ENCODE data around the gene SERPINE1. TPM values are rescaled to one million over a fixed set of nuclear protein-coding genes. Genes with fewer than 3 reads are reported as not detected.

The SERPINE1 gene
- total and polyA plus RNA-seq, 2 of the 13 experiments (the other 11 are each of a cell fraction or from before 2014, with no cell fraction given) = 21.2 to 1,576 TPM

DNA sequence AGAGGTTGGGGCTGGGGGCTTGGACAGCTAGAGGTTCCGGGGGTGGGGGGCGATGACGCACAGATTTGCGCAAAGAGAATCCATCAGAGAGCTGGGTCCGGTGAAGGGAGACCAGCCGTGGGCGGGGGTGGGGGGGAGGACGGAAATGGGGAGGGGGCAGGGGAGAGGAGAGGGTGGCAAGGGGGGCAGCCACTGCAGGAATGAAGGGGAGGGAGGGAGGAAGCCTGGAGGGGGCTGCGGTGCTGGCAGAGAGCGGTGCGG, 39.7 kb downstream of the SERPINE1 start (continued):
- TF ChIP-seq ZNF674 (CRISPR knock-in tag; IDR thresholded peaks at IDR 0.05; ENCODE audit: low read depth) (no peak), ZNF530 (CRISPR knock-in tag; IDR thresholded peaks at IDR 0.05; ENCODE audit: low read depth) (no peak), ZFX (CRISPR knock-in tag; IDR thresholded peaks at IDR 0.05; ENCODE audit: low read depth) (no peak), SMC3 (IDR thresholded peaks at IDR 0.05; ENCODE audit: low read length) (no peak)

DNA sequence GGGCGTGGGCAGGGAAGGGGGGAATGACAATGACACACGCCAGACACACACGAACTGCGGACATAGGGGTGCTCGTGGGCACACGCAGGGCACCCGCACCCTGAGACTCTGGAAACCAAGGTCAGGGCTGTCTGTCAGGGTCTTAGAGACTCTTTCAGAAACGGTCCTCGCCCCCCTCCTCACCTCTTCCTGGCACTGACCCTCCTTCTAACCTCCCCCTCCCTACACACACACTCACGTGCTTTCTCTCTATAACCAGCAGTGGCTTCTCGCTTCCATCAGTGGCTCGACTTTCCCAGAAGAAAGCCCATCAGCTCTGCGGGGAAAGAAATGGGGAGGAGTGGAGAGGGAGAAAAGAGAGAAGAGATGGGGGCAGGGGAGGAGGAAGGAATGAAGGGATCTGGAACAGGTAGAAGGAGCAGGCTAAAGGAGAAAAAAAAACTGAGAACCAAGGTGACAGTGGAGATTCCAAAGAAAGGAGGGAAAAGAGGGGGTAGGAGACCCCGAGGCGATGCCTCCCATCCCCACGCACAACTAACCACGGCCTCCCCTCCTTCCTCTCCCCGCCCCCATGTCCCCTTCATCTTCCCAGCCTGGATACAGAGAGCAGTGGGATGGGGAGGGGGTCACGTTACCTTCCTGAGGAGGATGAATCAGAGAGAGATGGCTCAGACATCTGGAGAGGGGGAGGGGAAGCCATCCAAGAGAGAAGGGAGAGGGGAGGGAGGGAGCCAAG, 40.2 kb downstream of the SERPINE1 start:
- WGBS (ENCODE audit: low lambda C conversion rate) = 8% methylated on average over 19 of the region's 19 CpGs

More for the DNA sequence above, 40.2 kb downstream of the SERPINE1 start:
- Histone ChIP-seq H3K36me3 (replicated peaks in 1 of 2; ENCODE audit: control insufficient read depth in 1 of 2, insufficient read depth in 2 of 2, low read length in 2 of 2) (no peaks in the 10 kb centered on the region), H3K9ac (ENCODE audit: insufficient read depth, low read depth, low read length) (no peak overlapping the region), H3K4me2 (ENCODE audit: low read depth, low read length) (no peak overlapping the region), H2AFZ (ENCODE audit: low read length) (no peak overlapping the region), H3K9me3 (ENCODE audit: low read length) (no peaks in the 10 kb centered on the region), H3K4me3 (replicated peaks in 1 of 3; ENCODE audit: insufficient read depth in 1 of 3, low read depth in 2 of 3, low read length in 3 of 3) (no peak overlapping the region), H3K79me2 (ENCODE audit: insufficient read depth, low read length) (no peaks in the 10 kb centered on the region), H3K27ac (ENCODE audit: extremely low read length, insufficient read depth, low read length) (no peak overlapping the region), H3K27me3 (ENCODE audit: control insufficient read depth in 1 of 2, insufficient read depth in 2 of 2, low read length in 2 of 2) (peaks cover 9 to 68% of the 10 kb centered on the region in 2 experiments), H4K20me1 (ENCODE audit: insufficient read depth, low read length) (peaks cover 9% of the 10 kb centered on the region; the same call in 1 of the 2 replicates), H3K4me1 (ENCODE audit: insufficient read depth, low read length) (peaks cover 47% of the 10 kb centered on the region)
- in situ Hi-C loops (cut with HindIII; ENCODE audit: extremely low pct_ligation_motif_present, low pct_unique_long_range_greater_than_20kb) (no loop called here), intact Hi-C loops (cut with micrococcal nuclease; ENCODE audit: unreplicated experiment) (no loop called here)
- no TSS peak for BruUV-seq (replicated peaks)
- CTCF ChIA-PET (ENCODE audit: low intra/inter-chr PET ratio, low total read pairs) = no interaction called here
- ATAC-seq (no peak), FAIRE-seq (no peak), DNase-seq (ENCODE audit: low spot score) (no peak)
- POLR2A ChIA-PET = no interaction called here
- no peak for TF ChIP-seq ZNF263 (CRISPR knock-in tag; IDR thresholded peaks at IDR 0.05)
- no peak for TF ChIP-seq HNRNPUL1 (IDR thresholded peaks at IDR 0.05; ENCODE audit: low read depth, low read length)
- TF ChIP-seq ZNF17 (CRISPR knock-in tag; IDR thresholded peaks at IDR 0.05) = no peak
- no peak for TF ChIP-seq ZNF136 (CRISPR knock-in tag; IDR thresholded peaks at IDR 0.05; ENCODE audit: low read depth)
- TF ChIP-seq, protein P1, sequence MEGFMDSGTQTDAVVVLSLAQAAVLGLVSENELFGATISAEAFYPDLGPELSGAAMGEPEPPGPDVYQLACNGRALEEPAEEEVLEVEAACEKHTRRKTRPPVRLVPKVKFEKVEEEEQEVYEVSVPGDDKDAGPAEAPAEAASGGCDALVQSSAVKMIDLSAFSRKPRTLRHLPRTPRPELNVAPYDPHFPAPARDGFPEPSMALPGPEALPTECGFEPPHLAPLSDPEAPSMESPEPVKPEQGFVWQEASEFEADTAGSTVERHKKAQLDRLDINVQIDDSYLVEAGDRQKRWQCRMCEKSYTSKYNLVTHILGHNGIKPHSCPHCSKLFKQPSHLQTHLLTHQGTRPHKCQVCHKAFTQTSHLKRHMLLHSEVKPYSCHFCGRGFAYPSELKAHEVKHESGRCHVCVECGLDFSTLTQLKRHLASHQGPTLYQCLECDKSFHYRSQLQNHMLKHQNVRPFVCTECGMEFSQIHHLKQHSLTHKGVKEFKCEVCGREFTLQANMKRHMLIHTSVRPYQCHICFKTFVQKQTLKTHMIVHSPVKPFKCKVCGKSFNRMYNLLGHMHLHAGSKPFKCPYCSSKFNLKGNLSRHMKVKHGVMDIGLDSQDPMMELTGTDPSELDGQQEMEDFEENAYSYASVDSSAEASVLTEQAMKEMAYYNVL (CRISPR knock-in tag; IDR thresholded peaks at IDR 0.05; ENCODE audit: borderline replicate concordance) = no peak
- TF ChIP-seq ZNF180 (CRISPR knock-in tag; IDR thresholded peaks at IDR 0.05; ENCODE audit: borderline replicate concordance, low read depth) = no peak
- TF ChIP-seq, protein P2, sequence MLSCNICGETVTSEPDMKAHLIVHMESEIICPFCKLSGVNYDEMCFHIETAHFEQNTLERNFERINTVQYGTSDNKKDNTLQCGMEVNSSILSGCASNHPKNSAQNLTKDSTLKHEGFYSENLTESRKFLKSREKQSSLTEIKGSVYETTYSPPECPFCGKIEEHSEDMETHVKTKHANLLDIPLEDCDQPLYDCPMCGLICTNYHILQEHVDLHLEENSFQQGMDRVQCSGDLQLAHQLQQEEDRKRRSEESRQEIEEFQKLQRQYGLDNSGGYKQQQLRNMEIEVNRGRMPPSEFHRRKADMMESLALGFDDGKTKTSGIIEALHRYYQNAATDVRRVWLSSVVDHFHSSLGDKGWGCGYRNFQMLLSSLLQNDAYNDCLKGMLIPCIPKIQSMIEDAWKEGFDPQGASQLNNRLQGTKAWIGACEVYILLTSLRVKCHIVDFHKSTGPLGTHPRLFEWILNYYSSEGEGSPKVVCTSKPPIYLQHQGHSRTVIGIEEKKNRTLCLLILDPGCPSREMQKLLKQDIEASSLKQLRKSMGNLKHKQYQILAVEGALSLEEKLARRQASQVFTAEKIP (CRISPR knock-in tag; IDR thresholded peaks at IDR 0.05; ENCODE audit: borderline replicate concordance) = no peak
- no peak for TF ChIP-seq KMT2A (CRISPR knock-in tag; IDR thresholded peaks at IDR 0.05)
- TF ChIP-seq TCF7L2 (IDR thresholded peaks at IDR 0.05; ENCODE audit: low read depth, low read length) = no peak
- TF ChIP-seq HDAC1 (CRISPR knock-in tag; IDR thresholded peaks at IDR 0.05) = no peak

All from HepG2 (cell line).